Small intestine (tissue), 7 donors: ENCODE data around the gene PPP3CA. TPM values are rescaled to one million over a fixed set of nuclear protein-coding genes. Genes with fewer than 3 reads are reported as not detected.
"Not testable (repeated sequence)": the region's sequence is repeated elsewhere in the genome, so short reads cannot be mapped to it uniquely, and the experiment has no call there.

ENCODE experiments used
- DNase-seq, 2 donors: peaks; one replicate each; pipeline versions ENCODE4 v3.0.0 to v3.0.0-alpha.2; 2013
- FAIRE-seq: peaks from 2 replicates; lab custom pipeline; 2012; peaks lifted over from hg19 to GRCh38; lab: Jason Lieb, UNC
- H3K27ac ChIP-seq, 3 donors: one replicate each; pipeline ENCODE4 v1.5.1; 2013; ENCODE audit warnings: low read length in 2 of 3, mild to moderate bottlenecking in 2 of 3, control low read depth in 1 of 3, inconsistent platforms in 1 of 3, low read depth in 1 of 3, moderate library complexity in 1 of 3
- H3K27me3 ChIP-seq, 3 donors: one replicate each; pipeline ENCODE4 v1.6.1; 2013; ENCODE audit warnings: low read length in 3 of 3, inconsistent platforms in 1 of 3; ENCODE audit not compliant: control insufficient read depth in 3 of 3, insufficient read depth in 3 of 3
- H3K36me3 ChIP-seq, 3 donors: one replicate each; pipeline ENCODE4 v1.6.1; 2013; ENCODE audit warnings: low read length in 3 of 3, inconsistent platforms in 1 of 3, low read depth in 1 of 3, mild to moderate bottlenecking in 1 of 3, moderate library complexity in 1 of 3; ENCODE audit not compliant: control insufficient read depth in 3 of 3, insufficient read depth in 2 of 3
- H3K4me1 ChIP-seq, 3 donors: one replicate each; pipeline ENCODE4 v1.6.1; 2013; ENCODE audit warnings: low read length in 2 of 3, inconsistent platforms in 1 of 3, low read depth in 1 of 3, mild to moderate bottlenecking in 1 of 3, moderate library complexity in 1 of 3; ENCODE audit not compliant: control insufficient read depth in 3 of 3, insufficient read depth in 2 of 3
- H3K4me3 ChIP-seq, 3 donors: one replicate each; pipeline ENCODE4 v1.5.1; 2013; ENCODE audit warnings: low read length in 3 of 3, control low read depth in 1 of 3, inconsistent platforms in 1 of 3, low read depth in 1 of 3, mild to moderate bottlenecking in 1 of 3, moderate library complexity in 1 of 3
- H3K9me3 ChIP-seq, 2 donors: one replicate each; pipeline ENCODE4 v1.6.1; 2013; ENCODE audit warnings: low read depth in 1 of 2, low read length in 1 of 2; ENCODE audit not compliant: control insufficient read depth in 2 of 2, insufficient read depth in 1 of 2
- WGBS, 3 donors: extraction: QIAGEN DNeasy Blood & Tissue Kit; methylation state at CpG; one replicate each; pipeline ENCODE4 v1.1.7; 2013; 5-methylcytosine and 5-hydroxymethylcytosine counted together
- polyA plus RNA-seq, 4 donors: library from polyadenylated mRNA; stranded (reverse) in 3 of 4; unstranded in 1 of 4; fragments of 200-250 nt in 3 of 4; fragments of 120-200 nt in 1 of 4; gene quantifications; one replicate each; pipeline versions ENCODE4 v1.2.1 to v1.2.3, GENCODE V29; 2013
- donor health status: healthy with polysubstance abuse.
- donor health status: control.
- donor health status: control.
- donor health status: Bipolar disorder and iron deficiency.
- donor health status: healthy.

Gene PPP3CA
- polyA plus RNA-seq, 4 donors = 8.9 to 23.8 (median 11.2) TPM

GRCh38 chr4:101018836-101019235, 328.5 kb downstream of the PPP3CA start:
- Histone ChIP-seq H3K36me3 (peaks cover 0 to 2% (median 0%) of the 10 kb centered on the region in 3 donors), H3K9me3 (no peaks in the 10 kb centered on the region), H3K27ac (peak overlapping the region; percentile 20 to 59 (median 53)), H3K27me3 (no peaks in the 10 kb centered on the region), H3K4me3 (no peak overlapping the region), H3K4me1 (peaks cover 0 to 11% (median 2%) of the 10 kb centered on the region in 3 donors)
- 68 to 94% (median 80%) methylated on average over 5 of the region's 5 CpGs for WGBS, 3 donors
- FAIRE-seq = no peak
- DNase-seq = peak in 1 of 2 donors; percentile 8

- no peaks in the 10 kb centered on the region for H3K9me3 ChIP-seq
- H3K27ac ChIP-seq = no peak overlapping the region
- 47 to 54% (median 48%) methylated on average over 3 of the region's 3 CpGs for WGBS, 3 donors
- H3K4me1 ChIP-seq = peaks cover 0 to 8% (median 2%) of the 10 kb centered on the region in 3 donors
- H3K27me3 ChIP-seq = no peaks in the 10 kb centered on the region
- FAIRE-seq = no peak
- H3K4me3 ChIP-seq = no peak overlapping the region
- DNase-seq = peak in 1 of 2 donors; percentile 5
- H3K36me3 ChIP-seq = no peaks in the 10 kb centered on the region
These were observed 332.9 kb downstream of the PPP3CA start for GRCh38 chr4:101014417-101014816.

GRCh38 chr4:101010987-101011386, 336.3 kb downstream of the PPP3CA start:
- no peaks in the 10 kb centered on the region for H3K4me1 ChIP-seq
- no peak for DNase-seq

GRCh38 chr4:101009471-101009870, 337.9 kb downstream of the PPP3CA start:
- Histone ChIP-seq H3K27ac (peak overlapping the region in 1 of 3 donors; percentile 45), H3K4me1 (no peaks in the 10 kb centered on the region), H3K9me3 (peaks cover 0 to 2% of the 10 kb centered on the region in 2 donors), H3K4me3 (no peak overlapping the region), H3K36me3 (no peaks in the 10 kb centered on the region), H3K27me3 (no peaks in the 10 kb centered on the region)
- 71 to 81% (median 78%) methylated on average over 2 of the region's 2 CpGs for WGBS, 3 donors
- FAIRE-seq = no peak
- no peak for DNase-seq

More at GRCh38 chr4:101010987-101011386, 336.3 kb downstream of the PPP3CA start:
- WGBS, 3 donors = 83 to 91% (median 85%) methylated on average over 1 of the region's 1 CpG
- no peak for FAIRE-seq
- Histone ChIP-seq H3K27ac (no peak overlapping the region), H3K9me3 (no peaks in the 10 kb centered on the region), H3K4me3 (no peak overlapping the region), H3K27me3 (no peaks in the 10 kb centered on the region), H3K36me3 (no peaks in the 10 kb centered on the region)

GRCh38 chr4:101008503-101008902, 338.8 kb downstream of the PPP3CA start:
- no peak overlapping the region for H3K27ac ChIP-seq
- whole genome bisulfite sequencing, 3 donors = 69 to 89% (median 82%) methylated on average over 3 of the region's 3 CpGs
- H3K4me1 ChIP-seq = no peaks in the 10 kb centered on the region
- no peaks in the 10 kb centered on the region for H3K36me3 ChIP-seq
- no peak overlapping the region for H3K4me3 ChIP-seq
- no peak for FAIRE-seq
- H3K9me3 ChIP-seq = peaks cover 0 to 2% of the 10 kb centered on the region in 2 donors
- no peaks in the 10 kb centered on the region for H3K27me3 ChIP-seq
- no peak for DNase-seq

- H3K27ac ChIP-seq = no peak overlapping the region
- no peaks in the 10 kb centered on the region for H3K27me3 ChIP-seq
- no peaks in the 10 kb centered on the region for H3K36me3 ChIP-seq
- FAIRE-seq (no peak), DNase-seq (no peak)
- WGBS, 3 donors = 85 to 92% (median 88%) methylated on average over 2 of the region's 2 CpGs
- no peak overlapping the region for H3K4me3 ChIP-seq
- H3K9me3 ChIP-seq = peaks cover 0 to 6% of the 10 kb centered on the region in 2 donors
- no peaks in the 10 kb centered on the region for H3K4me1 ChIP-seq
These were observed 341.7 kb downstream of the PPP3CA start for GRCh38 chr4:101005659-101006058.

- FAIRE-seq (no peak), DNase-seq (no peak)
- Histone ChIP-seq H3K9me3 (peaks cover 0 to 4% of the 10 kb centered on the region in 2 donors), H3K36me3 (no peaks in the 10 kb centered on the region), H3K27me3 (no peaks in the 10 kb centered on the region), H3K4me1 (no peaks in the 10 kb centered on the region), H3K4me3 (no peak overlapping the region), H3K27ac (no peak overlapping the region)
- WGBS, 3 donors = 63 to 87% (median 72%) methylated on average over 1 of the region's 1 CpG
These were observed 346.8 kb downstream of the PPP3CA start for GRCh38 chr4:101000496-101000895.

- no peaks in the 10 kb centered on the region for H3K27me3 ChIP-seq
- H3K36me3 ChIP-seq = no peaks in the 10 kb centered on the region
- FAIRE-seq (no peak), DNase-seq (no peak)
- WGBS, 3 donors = 70 to 81% (median 74%) methylated on average over 5 of the region's 5 CpGs
- H3K9me3 ChIP-seq = no peaks in the 10 kb centered on the region
- H3K4me3 ChIP-seq = no peak overlapping the region
- H3K27ac ChIP-seq = no peak overlapping the region
- no peaks in the 10 kb centered on the region for H3K4me1 ChIP-seq
These were observed 351.7 kb downstream of the PPP3CA start for GRCh38 chr4:100995671-100996070.

GRCh38 chr4:100995002-100995401, 352.3 kb downstream of the PPP3CA start:
- not testable (repeated sequence) for H3K36me3 ChIP-seq, DNase-seq, H3K9me3 ChIP-seq, FAIRE-seq, H3K4me3 ChIP-seq, H3K4me1 ChIP-seq, H3K27ac ChIP-seq, H3K27me3 ChIP-seq
- 91 to 95% (median 94%) methylated on average over 10 of the region's 10 CpGs for WGBS, 3 donors
